H1 (cell line): ENCODE results near the gene FNDC1. TPM values are rescaled to one million over a fixed set of nuclear protein-coding genes. Genes with fewer than 3 reads are reported as not detected.

ENCODE experiments used
- CTCF ChIA-PET: fragments of 300-600 bp; sonication (Branson Sonifier 250); formaldehyde crosslinking; loops from one replicate; lab custom pipeline; 2021; ENCODE audit not compliant: partially characterized antibody; lab: Charles Lee
- POLR2A ChIA-PET: fragments of 300-600 bp; sonication (Branson Sonifier 250); formaldehyde crosslinking; loops from one replicate; lab custom pipeline; 2021; ENCODE audit warnings: inconsistent platforms; ENCODE audit not compliant: partially characterized antibody; lab: Charles Lee
- DNase-seq, 2 experiments: peaks; one replicate each; pipeline versions ENCODE4 v3.0.0 to v3.0.0-alpha.2; 2010 to 2022; ENCODE audit warnings: low spot score in 2 of 2, low read depth in 1 of 2, mixed read lengths in 1 of 2
- FAIRE-seq: peaks from 2 replicates; lab custom pipeline; 2011; peaks lifted over from hg19 to GRCh38; lab: Jason Lieb, UNC
- H2AFZ ChIP-seq: 2 replicates; pipeline ENCODE4 v1.8.1; 2012; ENCODE audit warnings: low read length, inconsistent platforms
- H2AK5ac ChIP-seq: 2 replicates; pipeline ENCODE4 v1.6.1; 2013; ENCODE audit warnings: low read depth, low read length
- H2BK120ac ChIP-seq: replicated peaks from 2 replicates; pipeline ENCODE3; 2013; ENCODE audit warnings: low read depth, low read length, inconsistent platforms
- H2BK12ac ChIP-seq: 2 replicates; pipeline ENCODE4 v1.6.1; 2013; ENCODE audit warnings: low read depth, low read length
- H2BK15ac ChIP-seq: 2 replicates; pipeline ENCODE4 v1.6.1; 2013; ENCODE audit warnings: low read length
- H2BK20ac ChIP-seq: 2 replicates; pipeline ENCODE4 v1.6.1; 2013; ENCODE audit warnings: low read length
- H2BK5ac ChIP-seq: 2 replicates; pipeline ENCODE4 v1.6.1; 2013; ENCODE audit warnings: low read depth, low read length
- H3K14ac ChIP-seq: 2 replicates; pipeline ENCODE4 v1.6.1; 2013; ENCODE audit warnings: inconsistent platforms; ENCODE audit not compliant: insufficient read length
- H3K18ac ChIP-seq: 2 replicates; pipeline ENCODE4 v1.6.1; 2013; ENCODE audit warnings: low read length; ENCODE audit errors: extremely low read depth
- H3K23ac ChIP-seq: 2 replicates; pipeline ENCODE4 v1.6.1; 2013; ENCODE audit warnings: inconsistent platforms; ENCODE audit not compliant: insufficient read length
- H3K23me2 ChIP-seq: 2 replicates; pipeline ENCODE4 v1.6.1; 2013; ENCODE audit warnings: low read depth, low read length
- H3K27ac ChIP-seq: 2 replicates; pipeline ENCODE4 v1.6.1; 2011; ENCODE audit warnings: low read depth, low read length, inconsistent platforms
- H3K27me3 ChIP-seq, 4 experiments: replicated peaks in 1 of 4; 1 replicate in 1 of 4; 2 replicates in 3 of 4; pipeline versions ENCODE4 v1.6.1 to v1.8.1; 2011 to 2013; ENCODE audit warnings: low read length in 3 of 4, mild to moderate bottlenecking in 3 of 4, inconsistent platforms in 2 of 4, mixed read lengths in 2 of 4, moderate library complexity in 1 of 4; ENCODE audit not compliant: control insufficient read depth in 3 of 4, insufficient read depth in 3 of 4; ENCODE audit errors: extremely low read depth in 1 of 4
- H3K36me3 ChIP-seq, 4 experiments: 2 replicates each; pipeline versions ENCODE4 v1.6.1 to v1.8.1; 2011 to 2013; ENCODE audit warnings: mild to moderate bottlenecking in 4 of 4, low read length in 3 of 4, moderate library complexity in 2 of 4, control low read depth in 1 of 4, inconsistent platforms in 1 of 4; ENCODE audit not compliant: insufficient read depth in 4 of 4, control insufficient read depth in 2 of 4
- H3K4ac ChIP-seq: replicated peaks from 2 replicates; pipeline ENCODE3; 2013; ENCODE audit warnings: low read length, low read depth, mixed read lengths, inconsistent platforms; ENCODE audit not compliant: insufficient read length
- H3K4me1 ChIP-seq, 4 experiments: replicated peaks in 1 of 4; 1 replicate in 1 of 4; 2 replicates in 3 of 4; pipeline versions ENCODE4 v1.6.1 to v1.8.1; 2011 to 2013; ENCODE audit warnings: low read length in 3 of 4, inconsistent platforms in 2 of 4, mixed read lengths in 1 of 4; ENCODE audit not compliant: insufficient read depth in 4 of 4, control insufficient read depth in 3 of 4
- H3K4me2 ChIP-seq, 2 experiments: 2 replicates each; pipeline versions ENCODE4 v1.6.1 to v1.8.1; 2011 to 2013; ENCODE audit warnings: low read depth in 2 of 2, low read length in 2 of 2, control low read depth in 1 of 2, inconsistent platforms in 1 of 2, mild to moderate bottlenecking in 1 of 2; ENCODE audit not compliant: insufficient read depth in 1 of 2
- H3K4me3 ChIP-seq, 4 experiments: fragments of 200-600, 300-600 bp in 1 of 4; sonication (generic), shearing (Covaris generic), sonication (Bioruptor Twin) in 1 of 4; 2 replicates each; pipeline versions ENCODE4 v1.5.1 to v1.8.1; 2011 to 2016; ENCODE audit warnings: low read length in 4 of 4, low read depth in 3 of 4, control low read depth in 2 of 4, inconsistent platforms in 2 of 4, mild to moderate bottlenecking in 2 of 4, mixed read lengths in 1 of 4, moderate library complexity in 1 of 4; ENCODE audit not compliant: insufficient read depth in 2 of 4; ENCODE audit errors: extremely low read depth in 1 of 4
- H3K56ac ChIP-seq: replicated peaks from 2 replicates; pipeline ENCODE3; 2013; ENCODE audit warnings: low read depth, mild to moderate bottlenecking, mixed read lengths, low read length, inconsistent platforms; ENCODE audit not compliant: insufficient read length
- H3K79me1 ChIP-seq: 2 replicates; pipeline ENCODE4 v1.6.1; 2013; ENCODE audit warnings: low read depth, low read length, control low read depth
- H3K79me2 ChIP-seq, 2 experiments: 2 replicates each; pipeline versions ENCODE4 v1.6.1 to v1.8.1; 2012 to 2013; ENCODE audit warnings: low read length in 2 of 2, mild to moderate bottlenecking in 2 of 2, inconsistent platforms in 1 of 2; ENCODE audit not compliant: insufficient read depth in 2 of 2, control insufficient read depth in 1 of 2
- H3K9ac ChIP-seq, 4 experiments: replicated peaks in 1 of 4; 1 replicate in 1 of 4; 2 replicates in 3 of 4; pipeline versions ENCODE4 v1.6.1 to v1.8.1; 2011 to 2013; ENCODE audit warnings: low read depth in 3 of 4, low read length in 3 of 4, control low read depth in 2 of 4, mild to moderate bottlenecking in 2 of 4, moderate library complexity in 2 of 4, inconsistent platforms in 1 of 4; ENCODE audit errors: extremely low read depth in 1 of 4
- H3K9me3 ChIP-seq, 2 experiments: 2 replicates each; pipeline versions ENCODE4 v1.6.1 to v1.8.1; 2012 to 2013; ENCODE audit warnings: mild to moderate bottlenecking in 2 of 2, moderate library complexity in 2 of 2, control low read depth in 1 of 2, inconsistent platforms in 1 of 2, low read depth in 1 of 2, low read length in 1 of 2, mixed read lengths in 1 of 2; ENCODE audit not compliant: insufficient read depth in 2 of 2
- H4K20me1 ChIP-seq, 2 experiments: replicated peaks in 1 of 2; 2 replicates each; pipeline versions ENCODE3 to v1.8.1; 2011 to 2013; ENCODE audit warnings: inconsistent platforms in 2 of 2, low read length in 2 of 2, mild to moderate bottlenecking in 1 of 2; ENCODE audit not compliant: insufficient read depth in 2 of 2, control insufficient read depth in 1 of 2
- H4K5ac ChIP-seq: 2 replicates; pipeline ENCODE4 v1.6.1; 2013; ENCODE audit warnings: low read length, low read depth, mixed read lengths, inconsistent platforms; ENCODE audit not compliant: insufficient read length
- H4K8ac ChIP-seq: 2 replicates; pipeline ENCODE4 v1.8.0; 2013; ENCODE audit warnings: mild to moderate bottlenecking, moderate library complexity, low read length, inconsistent platforms; ENCODE audit not compliant: insufficient read depth; ENCODE audit errors: extremely low read depth
- H4K91ac ChIP-seq: replicated peaks from 2 replicates; pipeline ENCODE3; 2013; ENCODE audit warnings: low read length, mixed read lengths, inconsistent platforms; ENCODE audit not compliant: insufficient read length
- CREB1 ChIP-seq: IDR thresholded peaks from 2 replicates; pipeline ENCODE4 v1.6.1; 2012; ENCODE audit warnings: inconsistent platforms
- GTF2F1 ChIP-seq: IDR thresholded peaks from 2 replicates; pipeline ENCODE4 v1.6.1; 2012; ENCODE audit warnings: low read depth, low read length, improper control_type of control experiment, borderline replicate concordance
- NRF1 ChIP-seq: IDR thresholded peaks from 2 replicates; pipeline ENCODE4 v1.6.1; 2011; ENCODE audit warnings: mild to moderate bottlenecking, low read depth, low read length, improper control_type of control experiment
- PHF8 ChIP-seq: fragments of 200-600 bp; sonication (generic); conservative IDR thresholded peaks from 2 replicates; pipeline ENCODE4 v1.7.1; 2012; ENCODE audit warnings: low read depth, mild to moderate bottlenecking, inconsistent platforms, low read length, moderate library complexity
- POU5F1 ChIP-seq: IDR thresholded peaks from 2 replicates; pipeline ENCODE4 v1.6.1; 2011; ENCODE audit warnings: low read depth, mild to moderate bottlenecking, low read length, moderate library complexity
- TAF7 ChIP-seq: optimal IDR thresholded peaks from 2 replicates; pipeline ENCODE3; 2011; ENCODE audit warnings: low read depth, mild to moderate bottlenecking, inconsistent platforms, low read length, moderate library complexity, borderline replicate concordance
- WGBS, 2 experiments: shearing (Covaris generic) in 1 of 2; methylation state at CpG; one replicate each; pipeline versions ENCODE4 v1.1.6 to v1.1.7; 2013 to 2015; ENCODE audit warnings: low lambda C conversion rate in 2 of 2, mixed read lengths in 2 of 2, inconsistent platforms in 1 of 2, low coverage in 1 of 2, missing lambda C conversion rate in 1 of 2; ENCODE audit not compliant: insufficient replicate concordance in 2 of 2, insufficient coverage in 1 of 2, insufficient read length in 1 of 2; ENCODE audit errors: extremely low coverage in 1 of 2, missing lambda C conversion rate in 1 of 2; 5-methylcytosine and 5-hydroxymethylcytosine counted together
- polyA plus RNA-seq, 7 experiments: library from polyadenylated mRNA; depleted of rRNA in 3 of 7; stranded (reverse) in 5 of 7; unstranded in 2 of 7; fragments of >200 nt in 5 of 7; fragments of 200-250 nt in 2 of 7; gene quantifications; 1 replicate in 5 of 7; 2 replicates in 1 of 7; 4 replicates in 1 of 7; pipeline versions ENCODE4 v1.2.1 to v1.2.3, GENCODE V29; 2011 to 2013; ENCODE audit warnings: missing spikeins in 2 of 7, mixed read lengths in 2 of 7
- total RNA-seq: library from RNA; stranded (reverse); fragmentation: NEBNext Ultra II Directional; extraction: Animal tissue kit (Norgen Biotek cat#: 25700); gene quantifications from 2 replicates; pipeline ENCODE4 v1.2.1, GENCODE V29; 2021

FNDC1 gene
- total and polyA plus RNA-seq, 2 of the 8 experiments (the other 6 are each of a cell fraction or from before 2014, with no cell fraction given), result 0.06 to 0.30 TPM

GRCh38 chr6:159317430-159317829, 148.2 kb downstream of the FNDC1 start:
- Histone ChIP-seq H3K79me2 (no peaks in the 10 kb centered on the region), H3K9ac (no peak overlapping the region), H3K27me3 (no peaks in the 10 kb centered on the region), H3K4me1 (no peaks in the 10 kb centered on the region), H4K91ac (no peak overlapping the region), H3K14ac (no peak overlapping the region), H3K56ac (no peak overlapping the region), H2BK5ac (no peak overlapping the region)
- no peak for DNase-seq
- TF ChIP-seq PHF8 (no peak), GTF2F1 (no peak), TAF7 (no peak), POU5F1 (no peak), CREB1 (no peak), NRF1 (no peak)
- TF ChIP-seq, all 59 proteins: peak for 0
- CTCF ChIA-PET, result no interaction called here
- no peak overlapping the region for H3K4me2 ChIP-seq
- no peaks in the 10 kb centered on the region for H3K79me1 ChIP-seq
- POLR2A ChIA-PET, result no interaction called here
- no peak overlapping the region for H3K4ac ChIP-seq
- H3K23ac ChIP-seq, result no peak overlapping the region
- H3K36me3 ChIP-seq, result no peaks in the 10 kb centered on the region
- FAIRE-seq, result no peak
- H2AFZ ChIP-seq, result no peak overlapping the region
- H4K5ac ChIP-seq, result no peak overlapping the region
- no peak overlapping the region for H3K27ac ChIP-seq
- no peak overlapping the region for H2BK20ac ChIP-seq
- H3K9me3 ChIP-seq, result peaks cover 82% of the 10 kb centered on the region in 2 experiments
- no peak overlapping the region for H2AK5ac ChIP-seq
- H2BK15ac ChIP-seq, result no peak overlapping the region
- H4K8ac ChIP-seq, result no peak overlapping the region
- no peaks in the 10 kb centered on the region for H4K20me1 ChIP-seq
- WGBS, 2 experiments, result 89% methylated on average over 7 of the region's 7 CpGs; no CpG with 5 or more reads in 1 of the 2 experiments
- H3K4me3 ChIP-seq, result no peak overlapping the region
- H2BK12ac ChIP-seq, result no peak overlapping the region
- H2BK120ac ChIP-seq, result no peak overlapping the region
- H3K18ac ChIP-seq, result no peak overlapping the region
- H3K23me2 ChIP-seq, result no peaks in the 10 kb centered on the region
